ENCODE data around the gene CLASRP.

Gene CLASRP

GRCh38 chr19:45063851-45064801, 25.3 kb downstream of the CLASRP start:
- no peak for DNase-seq (ENCODE audit: low spot score)

GRCh38 chr19:45066921-45067661, 28.2 kb downstream of the CLASRP start:
- DNase-seq (ENCODE audit: low spot score), result no peak

- DNase-seq (ENCODE audit: low spot score), result no peak
Measured at GRCh38 chr19:45068041-45068440, 29.2 kb downstream of the CLASRP start.

GRCh38 chr19:45069056-45069455, 30.2 kb downstream of the CLASRP start:
- DNase-seq (ENCODE audit: low spot score), result no peak

GRCh38 chr19:45070214-45070613, 31.4 kb downstream of the CLASRP start:
- no peak for DNase-seq (ENCODE audit: low spot score)

GRCh38 chr19:45070861-45071544, 32.2 kb downstream of the CLASRP start:
- no peak for DNase-seq (ENCODE audit: low spot score)

- no peak for DNase-seq (ENCODE audit: low spot score)
Measured at GRCh38 chr19:45071545-45071938, 32.7 kb downstream of the CLASRP start.

GRCh38 chr19:45071969-45072790, 33.3 kb downstream of the CLASRP start:
- DNase-seq (ENCODE audit: low spot score), result no peak

- no peak for DNase-seq (ENCODE audit: low spot score)
Measured at GRCh38 chr19:45074744-45075300, 36.0 kb downstream of the CLASRP start.

GRCh38 chr19:45075301-45076028, 36.6 kb downstream of the CLASRP start:
- DNase-seq (ENCODE audit: low spot score), result peak; percentile 40

GRCh38 chr19:45076029-45076850, 37.4 kb downstream of the CLASRP start, which contains the start of gene ZNF296:
TSS of gene ZNF296 (minus strand) at chr19:45076478. CDS start at chr19:45076373, 105 bp downstream.
- peak; percentile 76 for DNase-seq (ENCODE audit: low spot score)

- peak; percentile 12 for DNase-seq (ENCODE audit: low spot score)
Measured at GRCh38 chr19:45076851-45077730, 38.2 kb downstream of the CLASRP start.

- DNase-seq (ENCODE audit: low spot score), result no peak
Measured at GRCh38 chr19:45078390-45079062, 39.7 kb downstream of the CLASRP start.

- DNase-seq (ENCODE audit: low spot score), result peak; percentile 75
Measured at GRCh38 chr19:45079063-45079910, 40.4 kb downstream of the CLASRP start, which contains the start of gene GEMIN7. TSS of gene GEMIN7 (plus strand) at chr19:45079260. CDS start at chr19:45090115, 10,855 bp downstream.

- no peak for DNase-seq (ENCODE audit: low spot score)
Measured at GRCh38 chr19:45079911-45080370, 41.1 kb downstream of the CLASRP start.

GRCh38 chr19:45082170-45082569, 43.3 kb downstream of the CLASRP start:
- DNase-seq (ENCODE audit: low spot score), result no peak

- no peak for DNase-seq (ENCODE audit: low spot score)
Measured at GRCh38 chr19:45086480-45086879, 47.6 kb downstream of the CLASRP start.
